ENCODE measurements around the gene PDSS2. TPM values are rescaled to one million over a fixed set of nuclear protein-coding genes. Genes with fewer than 3 reads are reported as not detected.

Gene PDSS2
- total RNA-seq, 1 experiment from 2014 or later, result 17.7 TPM

DNA sequence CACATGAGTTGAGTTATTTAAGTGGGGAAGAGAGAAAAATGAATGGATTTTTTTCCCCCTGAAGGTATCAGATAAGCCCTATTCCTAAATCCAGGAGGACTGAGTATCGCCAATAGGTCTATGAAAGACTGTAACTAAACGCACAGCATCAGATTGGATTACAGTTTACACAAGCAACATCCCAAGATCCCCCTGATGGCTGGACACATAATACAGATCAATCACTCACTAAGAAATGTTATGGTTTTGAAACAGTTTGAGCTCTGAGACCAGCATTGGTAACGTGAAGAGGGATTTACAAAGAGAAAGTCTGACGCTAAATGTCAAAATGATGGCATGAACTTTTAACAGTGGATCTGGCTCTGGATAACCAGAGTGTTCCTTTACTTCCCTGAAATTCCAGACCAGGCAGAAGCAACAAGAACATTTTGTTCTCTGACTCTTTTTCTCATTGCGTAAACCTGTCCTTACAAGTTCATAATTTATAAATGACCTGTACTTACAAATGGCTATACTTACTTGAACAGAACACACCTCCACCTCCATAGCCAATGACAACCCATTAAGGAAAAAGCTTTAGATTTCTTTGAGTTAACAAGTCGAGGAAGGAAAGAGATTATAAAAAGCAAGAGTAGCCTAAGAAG lies 212.3 kb downstream of the PDSS2 start:
- no peak overlapping the region for H3K27ac ChIP-seq (ENCODE audit: low read length)
- no peak for DNase-seq (ENCODE audit: low read depth, low spot score)
- no peaks in the 10 kb centered on the region for H3K27me3 ChIP-seq (ENCODE audit: control insufficient read depth, insufficient read depth, low read length)
- CTCF ChIA-PET, result no interaction called here
- POLR2A ChIA-PET, result no interaction called here
- H3K9me3 ChIP-seq (ENCODE audit: control insufficient read depth, insufficient read depth, low read depth, low read length), result no peaks in the 10 kb centered on the region
- in situ Hi-C loops (cut with HindIII; ENCODE audit: low pct_unique_long_range_greater_than_20kb, low sequenced_read_pairs), result no loop called here
- TF ChIP-seq POLR2AphosphoS5 (IDR thresholded peaks at IDR 0.05; ENCODE audit: low read depth, low read length), result no peak
- TF ChIP-seq TCF7L2 (IDR thresholded peaks at IDR 0.05; ENCODE audit: low read depth, low read length), result no peak
- TF ChIP-seq SIN3A (IDR thresholded peaks at IDR 0.05; ENCODE audit: borderline replicate concordance, insufficient read depth, low read depth, low read length), result no peak
- TF ChIP-seq, protein P1, sequence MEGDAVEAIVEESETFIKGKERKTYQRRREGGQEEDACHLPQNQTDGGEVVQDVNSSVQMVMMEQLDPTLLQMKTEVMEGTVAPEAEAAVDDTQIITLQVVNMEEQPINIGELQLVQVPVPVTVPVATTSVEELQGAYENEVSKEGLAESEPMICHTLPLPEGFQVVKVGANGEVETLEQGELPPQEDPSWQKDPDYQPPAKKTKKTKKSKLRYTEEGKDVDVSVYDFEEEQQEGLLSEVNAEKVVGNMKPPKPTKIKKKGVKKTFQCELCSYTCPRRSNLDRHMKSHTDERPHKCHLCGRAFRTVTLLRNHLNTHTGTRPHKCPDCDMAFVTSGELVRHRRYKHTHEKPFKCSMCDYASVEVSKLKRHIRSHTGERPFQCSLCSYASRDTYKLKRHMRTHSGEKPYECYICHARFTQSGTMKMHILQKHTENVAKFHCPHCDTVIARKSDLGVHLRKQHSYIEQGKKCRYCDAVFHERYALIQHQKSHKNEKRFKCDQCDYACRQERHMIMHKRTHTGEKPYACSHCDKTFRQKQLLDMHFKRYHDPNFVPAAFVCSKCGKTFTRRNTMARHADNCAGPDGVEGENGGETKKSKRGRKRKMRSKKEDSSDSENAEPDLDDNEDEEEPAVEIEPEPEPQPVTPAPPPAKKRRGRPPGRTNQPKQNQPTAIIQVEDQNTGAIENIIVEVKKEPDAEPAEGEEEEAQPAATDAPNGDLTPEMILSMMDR (IDR thresholded peaks at IDR 0.05), result no peak
- no peaks in the 10 kb centered on the region for H3K4me1 ChIP-seq (ENCODE audit: control insufficient read depth, insufficient read depth, low read length)
- BruUV-seq (replicated peaks), result no TSS peak
- intact Hi-C loops (cut with micrococcal nuclease; ENCODE audit: unreplicated experiment), result no loop called here
- H3K36me3 ChIP-seq (ENCODE audit: control insufficient read depth, insufficient read depth, low read length), result no peaks in the 10 kb centered on the region
- H3K4me3 ChIP-seq (ENCODE audit: low read depth in 2 of 2, low read length in 2 of 2), result no peak overlapping the region
- no peak for ATAC-seq

DNA sequence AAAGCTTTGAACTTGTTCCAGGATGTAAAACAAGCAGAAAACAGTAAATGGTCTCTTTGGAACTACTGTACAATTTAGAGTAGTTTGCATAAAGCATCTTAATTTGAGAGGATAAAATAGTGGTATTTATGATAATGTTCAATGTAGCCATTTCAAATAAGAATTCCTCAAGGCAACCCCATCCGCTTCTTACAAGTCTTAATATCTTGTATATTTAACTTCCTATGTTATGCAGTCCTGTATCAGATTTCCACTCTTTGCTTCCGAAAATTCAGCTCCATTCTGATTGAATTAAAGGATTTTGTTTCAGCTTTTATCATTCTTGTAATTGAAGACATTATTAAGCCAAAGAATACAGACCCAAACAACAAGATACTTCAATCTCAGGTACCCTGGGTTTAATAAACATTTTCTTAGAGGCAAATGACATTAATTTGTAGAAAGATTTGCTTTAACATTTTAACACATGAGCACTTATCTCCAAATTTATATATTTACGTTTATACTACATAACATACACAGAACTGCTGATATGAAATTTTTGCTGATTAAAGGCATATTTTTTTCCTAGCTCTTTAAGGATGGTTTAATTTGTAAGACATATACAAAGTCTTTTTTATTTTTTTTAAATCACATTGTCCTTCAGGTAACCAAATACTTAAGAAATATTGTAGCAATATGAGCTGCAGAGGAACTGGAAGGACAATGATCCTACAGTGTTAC lies 213.0 kb downstream of the PDSS2 start:
- Histone ChIP-seq H3K27ac (ENCODE audit: low read length) (no peak overlapping the region), H3K4me3 (ENCODE audit: low read depth in 2 of 2, low read length in 2 of 2) (no peak overlapping the region), H3K4me1 (ENCODE audit: control insufficient read depth, insufficient read depth, low read length) (no peaks in the 10 kb centered on the region), H3K9me3 (ENCODE audit: control insufficient read depth, insufficient read depth, low read depth, low read length) (no peaks in the 10 kb centered on the region), H3K27me3 (ENCODE audit: control insufficient read depth, insufficient read depth, low read length) (no peaks in the 10 kb centered on the region), H3K36me3 (ENCODE audit: control insufficient read depth, insufficient read depth, low read length) (no peaks in the 10 kb centered on the region)
- DNase-seq (ENCODE audit: low read depth, low spot score) (no peak), ATAC-seq (no peak)
- in situ Hi-C loops (cut with HindIII; ENCODE audit: low pct_unique_long_range_greater_than_20kb, low sequenced_read_pairs) (no loop called here), intact Hi-C loops (cut with micrococcal nuclease; ENCODE audit: unreplicated experiment) (no loop called here)
- POLR2A ChIA-PET, result interaction anchor here (0.6 kb wide), 1 partner anchor 881 kb away, joined by 3 read pairs; no protein-coding TSS in a partner anchor
- TF ChIP-seq, protein P1 (IDR thresholded peaks at IDR 0.05), result no peak
- TF ChIP-seq, protein P2, sequence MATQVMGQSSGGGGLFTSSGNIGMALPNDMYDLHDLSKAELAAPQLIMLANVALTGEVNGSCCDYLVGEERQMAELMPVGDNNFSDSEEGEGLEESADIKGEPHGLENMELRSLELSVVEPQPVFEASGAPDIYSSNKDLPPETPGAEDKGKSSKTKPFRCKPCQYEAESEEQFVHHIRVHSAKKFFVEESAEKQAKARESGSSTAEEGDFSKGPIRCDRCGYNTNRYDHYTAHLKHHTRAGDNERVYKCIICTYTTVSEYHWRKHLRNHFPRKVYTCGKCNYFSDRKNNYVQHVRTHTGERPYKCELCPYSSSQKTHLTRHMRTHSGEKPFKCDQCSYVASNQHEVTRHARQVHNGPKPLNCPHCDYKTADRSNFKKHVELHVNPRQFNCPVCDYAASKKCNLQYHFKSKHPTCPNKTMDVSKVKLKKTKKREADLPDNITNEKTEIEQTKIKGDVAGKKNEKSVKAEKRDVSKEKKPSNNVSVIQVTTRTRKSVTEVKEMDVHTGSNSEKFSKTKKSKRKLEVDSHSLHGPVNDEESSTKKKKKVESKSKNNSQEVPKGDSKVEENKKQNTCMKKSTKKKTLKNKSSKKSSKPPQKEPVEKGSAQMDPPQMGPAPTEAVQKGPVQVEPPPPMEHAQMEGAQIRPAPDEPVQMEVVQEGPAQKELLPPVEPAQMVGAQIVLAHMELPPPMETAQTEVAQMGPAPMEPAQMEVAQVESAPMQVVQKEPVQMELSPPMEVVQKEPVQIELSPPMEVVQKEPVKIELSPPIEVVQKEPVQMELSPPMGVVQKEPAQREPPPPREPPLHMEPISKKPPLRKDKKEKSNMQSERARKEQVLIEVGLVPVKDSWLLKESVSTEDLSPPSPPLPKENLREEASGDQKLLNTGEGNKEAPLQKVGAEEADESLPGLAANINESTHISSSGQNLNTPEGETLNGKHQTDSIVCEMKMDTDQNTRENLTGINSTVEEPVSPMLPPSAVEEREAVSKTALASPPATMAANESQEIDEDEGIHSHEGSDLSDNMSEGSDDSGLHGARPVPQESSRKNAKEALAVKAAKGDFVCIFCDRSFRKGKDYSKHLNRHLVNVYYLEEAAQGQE (IDR thresholded peaks at IDR 0.05; ENCODE audit: insufficient read depth in 1 of 2, low read depth in 2 of 2, low read length in 1 of 2), result no peak
- TF ChIP-seq TCF7L2 (IDR thresholded peaks at IDR 0.05; ENCODE audit: low read depth, low read length), result no peak
- no peak for TF ChIP-seq POLR2AphosphoS5 (IDR thresholded peaks at IDR 0.05; ENCODE audit: low read depth, low read length)
- TF ChIP-seq SIN3A (IDR thresholded peaks at IDR 0.05; ENCODE audit: borderline replicate concordance, insufficient read depth, low read depth, low read length), result no peak
- BruUV-seq (replicated peaks), result no TSS peak
- CTCF ChIA-PET, result no interaction called here

All from Panc1 (cell line).